ENCODE results near the gene IFNL4. TPM values are rescaled to one million over a fixed set of nuclear protein-coding genes. Genes with fewer than 3 reads are reported as not detected.

IFNL4 gene
- total RNA-seq, 2 donors from 2014 or later: not detected

DNA sequence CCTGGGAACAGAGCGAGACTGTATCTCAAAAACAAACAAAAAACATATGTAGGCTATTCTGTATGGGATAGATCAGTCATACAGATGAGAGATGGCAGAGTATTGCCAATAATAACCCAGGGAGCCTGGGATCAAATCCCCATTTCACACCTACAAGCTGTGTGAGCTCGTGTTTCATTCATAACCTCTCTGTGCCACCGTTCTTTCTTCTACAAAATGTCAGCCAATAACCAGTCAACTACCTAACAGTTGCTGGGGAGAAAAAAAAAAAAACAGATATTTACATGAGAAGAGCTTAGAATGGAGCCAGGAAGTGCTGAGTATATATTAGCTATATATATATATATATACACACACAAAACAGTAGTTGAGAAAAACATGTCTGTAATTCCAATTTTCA is 13.0 kb upstream of the IFNL4 start:
- Histone ChIP-seq H3K27me3 (no peaks in the 10 kb centered on the region), H3K36me3 (replicated peaks in 1 of 2; ENCODE audit: insufficient read depth in 1 of 2, low read depth in 2 of 2) (no peaks in the 10 kb centered on the region), H3K4me1 (peaks cover 11% of the 10 kb centered on the region), H3K27ac (no peak overlapping the region), H3K9me3 (no peaks in the 10 kb centered on the region), H3K4me3 (no peak overlapping the region)
- intact Hi-C loops (cut with DNase I): no loop called here
- no peak for ATAC-seq
- 72 to 85% methylated on average over 3 of the region's 3 CpGs for WGBS, 2 donors
- TF ChIP-seq POLR2A (IDR thresholded peaks at IDR 0.05): no peak
- TF ChIP-seq, protein P1, sequence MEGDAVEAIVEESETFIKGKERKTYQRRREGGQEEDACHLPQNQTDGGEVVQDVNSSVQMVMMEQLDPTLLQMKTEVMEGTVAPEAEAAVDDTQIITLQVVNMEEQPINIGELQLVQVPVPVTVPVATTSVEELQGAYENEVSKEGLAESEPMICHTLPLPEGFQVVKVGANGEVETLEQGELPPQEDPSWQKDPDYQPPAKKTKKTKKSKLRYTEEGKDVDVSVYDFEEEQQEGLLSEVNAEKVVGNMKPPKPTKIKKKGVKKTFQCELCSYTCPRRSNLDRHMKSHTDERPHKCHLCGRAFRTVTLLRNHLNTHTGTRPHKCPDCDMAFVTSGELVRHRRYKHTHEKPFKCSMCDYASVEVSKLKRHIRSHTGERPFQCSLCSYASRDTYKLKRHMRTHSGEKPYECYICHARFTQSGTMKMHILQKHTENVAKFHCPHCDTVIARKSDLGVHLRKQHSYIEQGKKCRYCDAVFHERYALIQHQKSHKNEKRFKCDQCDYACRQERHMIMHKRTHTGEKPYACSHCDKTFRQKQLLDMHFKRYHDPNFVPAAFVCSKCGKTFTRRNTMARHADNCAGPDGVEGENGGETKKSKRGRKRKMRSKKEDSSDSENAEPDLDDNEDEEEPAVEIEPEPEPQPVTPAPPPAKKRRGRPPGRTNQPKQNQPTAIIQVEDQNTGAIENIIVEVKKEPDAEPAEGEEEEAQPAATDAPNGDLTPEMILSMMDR (IDR thresholded peaks at IDR 0.05): no peak
- no peak for DNase-seq

- Histone ChIP-seq H3K4me1 (no peaks in the 10 kb centered on the region), H3K4me3 (no peak overlapping the region), H3K27me3 (no peaks in the 10 kb centered on the region), H3K36me3 (replicated peaks in 1 of 2; ENCODE audit: insufficient read depth in 1 of 2, low read depth in 2 of 2) (no peaks in the 10 kb centered on the region), H3K9me3 (no peaks in the 10 kb centered on the region), H3K27ac (no peak overlapping the region)
- DNase-seq: no peak
- TF ChIP-seq, protein P1 (IDR thresholded peaks at IDR 0.05): no peak
- TF ChIP-seq POLR2A (IDR thresholded peaks at IDR 0.05): no peak
- 90 to 96% methylated on average over 4 of the region's 4 CpGs for WGBS, 2 donors
- intact Hi-C loops (cut with DNase I): no loop called here
- ATAC-seq: no peak
Measured at GRCh38 chr19:39257227-39257626, 8.6 kb upstream of the IFNL4 start.

DNA sequence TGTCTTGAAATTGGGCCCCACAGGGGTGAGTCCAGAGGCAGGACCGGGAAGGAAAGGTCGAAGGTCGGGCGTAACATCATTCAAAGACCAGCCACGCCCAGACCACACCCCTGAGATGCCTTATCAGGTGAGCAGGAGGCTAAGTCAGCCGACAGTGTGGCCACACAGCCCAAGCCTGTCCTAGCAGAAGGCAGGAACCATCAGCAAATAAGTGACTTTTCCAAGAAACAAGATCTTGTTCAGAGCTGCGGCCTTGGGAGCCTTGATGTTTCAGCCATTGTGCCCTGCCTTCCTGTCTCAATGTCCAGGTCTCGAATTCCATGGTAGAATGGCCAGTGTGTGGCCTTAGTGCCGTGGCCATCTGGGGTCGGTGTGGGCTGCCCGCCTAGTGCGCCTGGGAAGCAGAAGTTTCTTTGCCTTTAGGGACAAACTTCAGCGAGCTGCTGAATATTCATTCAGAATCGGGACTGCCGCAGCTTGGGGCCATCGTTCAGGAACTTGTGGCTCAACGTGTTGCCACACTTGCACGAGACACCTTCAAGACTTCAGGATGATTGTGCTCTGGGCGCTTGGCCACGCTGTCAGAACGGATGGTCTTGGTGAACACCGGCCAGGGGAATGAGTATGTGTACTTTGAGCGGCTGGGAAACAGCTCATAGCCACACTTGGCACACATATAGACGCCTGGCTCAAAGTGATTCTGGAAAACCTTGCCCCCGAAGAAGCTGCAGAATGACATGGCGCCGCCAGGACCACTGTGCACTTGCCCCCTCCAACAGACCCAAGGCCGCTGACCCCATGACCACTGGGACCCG is 6.1 kb upstream of the IFNL4 start:
- H3K27ac ChIP-seq: no peak overlapping the region
- DNase-seq (no peak), ATAC-seq (no peak)
- intact Hi-C loops (cut with DNase I): no loop called here
- no peaks in the 10 kb centered on the region for H3K27me3 ChIP-seq
- WGBS, 2 donors: 81 to 86% methylated on average over 24 to 29 of the region's 29 CpGs
- H3K36me3 ChIP-seq (replicated peaks in 1 of 2; ENCODE audit: insufficient read depth in 1 of 2, low read depth in 2 of 2): no peaks in the 10 kb centered on the region
- no peaks in the 10 kb centered on the region for H3K9me3 ChIP-seq
- no peak overlapping the region for H3K4me3 ChIP-seq
- no peak for TF ChIP-seq POLR2A (IDR thresholded peaks at IDR 0.05)
- TF ChIP-seq, protein P1 (IDR thresholded peaks at IDR 0.05): no peak
- H3K4me1 ChIP-seq: no peaks in the 10 kb centered on the region

DNA sequence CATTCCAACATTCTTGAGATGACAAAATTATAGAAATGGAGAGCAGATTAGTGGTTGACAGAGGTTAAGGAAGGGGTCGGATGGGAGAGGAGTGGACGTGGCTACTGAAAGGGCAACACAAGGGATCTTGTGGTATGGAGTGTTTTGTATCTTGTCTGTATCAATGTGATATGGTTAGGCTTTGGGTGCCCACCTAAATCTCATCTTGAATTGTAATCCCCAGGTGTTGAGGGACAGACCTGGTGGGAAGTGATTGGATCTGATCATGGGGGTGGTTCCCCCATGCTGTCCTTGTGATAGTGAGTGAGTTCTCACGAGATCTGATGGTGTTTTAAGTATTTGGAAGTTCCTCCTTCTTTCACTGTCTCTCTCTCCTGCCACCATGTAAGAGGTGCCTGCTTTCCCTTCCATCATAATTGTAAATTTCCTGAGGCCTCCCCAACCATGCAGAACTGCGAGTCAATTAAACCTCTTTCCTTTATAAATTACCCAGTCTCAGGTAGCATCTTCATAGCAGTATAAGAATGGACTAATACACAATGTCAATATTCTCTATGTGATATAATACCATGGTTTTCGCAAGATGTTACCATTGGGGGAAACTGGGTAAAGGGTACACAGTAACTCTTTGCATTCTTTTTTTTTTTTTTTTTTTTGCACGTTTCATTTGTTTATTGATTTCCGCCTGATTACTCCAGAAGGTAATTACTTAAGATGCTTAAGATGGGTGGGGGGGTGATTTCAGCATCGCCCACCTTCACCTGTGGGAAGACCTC is 4.9 kb upstream of the IFNL4 start:
- no peak overlapping the region for H3K4me3 ChIP-seq
- TF ChIP-seq, protein P1 (IDR thresholded peaks at IDR 0.05): no peak
- TF ChIP-seq POLR2A (IDR thresholded peaks at IDR 0.05): no peak
- H3K27ac ChIP-seq: no peak overlapping the region
- H3K36me3 ChIP-seq (replicated peaks in 1 of 2; ENCODE audit: insufficient read depth in 1 of 2, low read depth in 2 of 2): no peaks in the 10 kb centered on the region
- no peaks in the 10 kb centered on the region for H3K4me1 ChIP-seq
- ATAC-seq: no peak
- no peaks in the 10 kb centered on the region for H3K9me3 ChIP-seq
- WGBS, 2 donors: 78 to 82% methylated on average over 8 of the region's 8 CpGs
- DNase-seq: no peak
- no peaks in the 10 kb centered on the region for H3K27me3 ChIP-seq
- intact Hi-C loops (cut with DNase I): no loop called here
